Fibroblast of skin of left biceps (primary cell): ENCODE results near the gene TMPRSS5.

ENCODE experiments used
- DNase-seq, 2 experiments: peaks; one replicate each; pipeline ENCODE4 v3.0.0-alpha.2; 2013; ENCODE audit warnings: low read depth in 2 of 2

Gene TMPRSS5

GRCh38 chr11:113670149-113670830 is 35.8 kb downstream of the TMPRSS5 start:
- no peak for DNase-seq

DNA sequence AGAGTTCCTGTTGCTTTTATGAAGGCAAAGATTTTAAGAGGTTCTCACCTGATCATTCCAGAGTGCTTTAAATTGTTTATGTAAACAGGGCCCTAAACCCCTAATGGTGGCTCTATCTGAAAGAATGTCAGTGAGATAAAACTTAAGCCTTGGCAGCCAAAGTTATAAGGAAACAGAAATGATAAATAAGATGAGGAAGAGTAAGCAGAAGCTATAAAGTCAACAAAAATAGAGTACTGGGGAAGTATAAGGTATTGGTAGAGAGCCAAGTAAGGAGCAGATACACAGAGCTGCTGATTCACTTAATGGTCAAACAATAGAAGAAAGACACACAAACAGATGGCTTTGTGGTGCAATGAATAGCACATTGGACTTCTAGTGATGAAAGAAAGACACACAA is 37.9 kb downstream of the TMPRSS5 start:
- no peak for DNase-seq

DNA sequence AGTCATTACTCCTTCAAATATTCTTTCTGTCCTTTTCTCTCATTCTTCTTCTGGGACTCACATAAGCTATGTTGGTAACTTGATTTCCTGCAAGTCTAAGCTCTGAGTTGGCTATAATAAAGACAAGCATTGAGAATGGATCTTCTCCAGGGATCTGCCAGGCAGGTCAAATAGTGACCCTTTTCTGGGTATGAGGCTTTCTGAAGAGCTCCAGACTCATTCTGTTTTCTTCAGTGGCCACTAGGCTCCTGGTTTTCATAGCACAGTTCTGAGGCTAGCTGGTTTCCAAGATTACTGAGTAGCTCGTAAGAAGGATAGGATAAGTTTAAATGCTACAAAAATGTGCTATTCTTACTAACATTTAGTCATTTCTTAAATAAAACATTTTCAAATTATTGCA is 38.3 kb downstream of the TMPRSS5 start:
- DNase-seq, result no peak

- DNase-seq, result no peak
These were observed 39.5 kb downstream of the TMPRSS5 start for GRCh38 chr11:113666584-113666983.

GRCh38 chr11:113664981-113665710 is 41.0 kb downstream of the TMPRSS5 start:
- no peak for DNase-seq

GRCh38 chr11:113664069-113664980 is 41.8 kb downstream of the TMPRSS5 start:
- DNase-seq, result no peak

DNA sequence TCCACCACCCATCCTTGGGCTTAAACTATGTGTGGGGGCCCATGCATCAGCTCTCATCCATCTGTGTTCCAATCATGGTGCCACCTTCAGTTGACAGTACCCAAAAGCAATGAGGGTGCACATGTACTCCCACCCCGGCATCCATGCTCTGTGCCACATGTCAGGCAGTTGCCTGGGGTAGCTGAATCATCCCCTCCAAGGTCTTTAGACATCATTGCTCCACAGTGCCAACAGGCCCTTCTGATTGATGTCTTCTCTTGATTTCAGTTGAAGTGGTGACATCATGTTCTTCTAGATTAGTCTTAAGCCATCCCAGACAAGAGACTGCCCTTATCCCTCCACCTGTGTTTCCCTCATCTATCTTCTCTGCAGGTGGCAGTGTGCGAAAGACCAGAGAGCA is 42.5 kb downstream of the TMPRSS5 start:
- no peak for DNase-seq

DNA sequence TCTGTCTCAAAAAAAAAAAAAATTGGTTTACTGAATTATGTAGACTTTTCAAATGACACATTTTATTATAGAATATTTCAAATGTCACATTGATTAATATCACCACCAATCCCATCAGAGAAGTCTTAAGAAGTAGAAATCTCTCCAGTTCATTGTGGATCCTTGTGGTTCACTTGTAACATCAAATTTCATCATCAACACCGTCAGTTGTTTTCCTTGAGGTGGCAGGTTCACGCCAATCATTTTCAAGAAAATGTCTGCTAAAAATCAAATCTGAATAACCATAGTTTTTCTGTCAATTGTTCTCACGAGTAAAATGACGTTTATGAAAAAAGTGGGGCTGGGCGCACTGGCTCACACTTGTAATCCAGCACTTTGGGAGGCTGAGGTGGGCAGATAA is 50.3 kb downstream of the TMPRSS5 start:
- DNase-seq, result no peak

DNA sequence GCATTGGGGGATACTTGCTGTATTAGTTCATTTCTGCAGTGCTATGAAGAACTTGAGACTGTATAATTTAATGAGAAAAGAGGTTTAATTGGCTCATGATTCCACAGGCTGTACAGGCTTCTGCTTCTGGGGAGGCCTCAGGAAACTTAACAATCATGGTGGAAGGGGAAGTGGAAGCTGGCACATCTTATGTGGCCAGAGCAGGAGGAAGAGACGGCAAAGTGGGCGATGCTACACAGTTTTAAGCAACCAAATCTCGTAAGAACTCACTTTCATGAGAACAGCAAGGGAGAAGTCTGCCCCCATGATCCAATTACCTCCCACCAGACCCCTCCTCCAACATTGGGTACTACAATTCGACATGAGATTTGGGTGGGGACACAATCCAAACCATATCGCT is 55.1 kb downstream of the TMPRSS5 start:
- DNase-seq, result no peak

- DNase-seq, result no peak
These were observed 56.8 kb downstream of the TMPRSS5 start for GRCh38 chr11:113649311-113649710.

GRCh38 chr11:113647856-113648255 is 58.3 kb downstream of the TMPRSS5 start:
- no peak for DNase-seq

GRCh38 chr11:113647108-113647507 is 59.0 kb downstream of the TMPRSS5 start:
- DNase-seq, result no peak

- no peak for DNase-seq
These were observed 60.3 kb downstream of the TMPRSS5 start for GRCh38 chr11:113645593-113646349.

GRCh38 chr11:113644605-113645004 is 61.5 kb downstream of the TMPRSS5 start:
- DNase-seq, result no peak

DNA sequence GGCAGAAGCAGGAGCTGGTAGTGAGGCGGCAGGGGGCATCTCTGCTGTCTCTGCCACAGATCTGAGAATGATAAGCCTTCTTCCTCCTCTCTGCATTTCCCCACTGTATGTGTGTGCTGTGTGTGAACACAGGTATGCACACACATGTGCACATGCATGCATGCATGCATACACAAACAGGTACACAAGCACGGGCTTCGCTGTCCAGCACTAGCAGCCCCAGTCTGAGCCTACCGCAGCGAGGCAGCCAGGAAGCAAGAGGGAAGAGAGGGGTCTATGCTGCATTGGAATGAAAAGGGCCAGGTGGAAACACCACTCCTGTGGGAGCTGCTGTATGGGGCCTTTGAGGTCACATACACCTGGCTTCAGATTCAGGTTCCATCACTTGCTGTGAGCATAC is 62.4 kb downstream of the TMPRSS5 start:
- DNase-seq, result no peak

GRCh38 chr11:113643006-113643585 is 63.0 kb downstream of the TMPRSS5 start:
- DNase-seq, result no peak

DNA sequence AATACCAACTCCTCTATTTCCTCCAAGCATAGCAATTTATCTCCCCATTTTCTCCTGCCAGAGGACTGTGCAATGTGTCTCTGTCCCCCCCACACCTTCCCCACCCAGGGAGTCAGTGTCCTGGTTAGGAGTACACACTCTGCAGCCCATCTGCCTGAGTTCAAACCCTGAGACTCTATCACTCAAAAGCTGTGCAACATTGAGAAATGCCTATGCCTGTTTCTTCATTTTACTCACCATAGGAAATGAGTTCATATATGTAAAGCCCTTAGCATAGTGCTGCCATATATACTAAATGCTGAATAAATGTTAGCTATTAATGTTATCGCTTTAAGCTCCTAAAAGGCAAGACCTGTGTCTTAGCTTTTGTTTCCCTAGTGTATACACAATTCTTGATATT is 64.0 kb downstream of the TMPRSS5 start:
- DNase-seq, result no peak

DNA sequence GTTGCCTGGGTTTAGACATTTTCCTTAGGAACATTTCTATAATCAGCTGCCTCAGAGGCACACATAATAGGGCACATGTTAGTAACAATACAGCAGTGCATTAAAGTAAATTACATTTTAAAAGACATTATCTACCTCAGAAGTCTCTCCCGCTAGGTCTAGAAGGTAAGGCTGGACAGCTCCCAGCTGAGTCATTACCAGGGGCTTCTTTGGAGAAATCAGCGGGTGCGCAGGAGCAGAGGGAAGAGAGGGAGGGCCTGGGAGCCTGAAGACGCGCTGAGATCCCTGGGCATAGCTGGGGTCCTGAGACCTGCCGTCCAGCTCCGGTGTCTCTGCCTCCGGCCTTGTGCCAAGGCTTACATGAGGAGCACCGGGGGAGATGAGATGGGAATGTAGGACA is 67.7 kb downstream of the TMPRSS5 start:
- DNase-seq, result no peak

- no peak for DNase-seq
These were observed 68.5 kb downstream of the TMPRSS5 start for GRCh38 chr11:113637636-113638035.
